ENCODE results near the gene GAD2.
A peak's percentile ranks its signal among the peaks of the same experiment; 100 is the strongest.

The GAD2 gene

DNA sequence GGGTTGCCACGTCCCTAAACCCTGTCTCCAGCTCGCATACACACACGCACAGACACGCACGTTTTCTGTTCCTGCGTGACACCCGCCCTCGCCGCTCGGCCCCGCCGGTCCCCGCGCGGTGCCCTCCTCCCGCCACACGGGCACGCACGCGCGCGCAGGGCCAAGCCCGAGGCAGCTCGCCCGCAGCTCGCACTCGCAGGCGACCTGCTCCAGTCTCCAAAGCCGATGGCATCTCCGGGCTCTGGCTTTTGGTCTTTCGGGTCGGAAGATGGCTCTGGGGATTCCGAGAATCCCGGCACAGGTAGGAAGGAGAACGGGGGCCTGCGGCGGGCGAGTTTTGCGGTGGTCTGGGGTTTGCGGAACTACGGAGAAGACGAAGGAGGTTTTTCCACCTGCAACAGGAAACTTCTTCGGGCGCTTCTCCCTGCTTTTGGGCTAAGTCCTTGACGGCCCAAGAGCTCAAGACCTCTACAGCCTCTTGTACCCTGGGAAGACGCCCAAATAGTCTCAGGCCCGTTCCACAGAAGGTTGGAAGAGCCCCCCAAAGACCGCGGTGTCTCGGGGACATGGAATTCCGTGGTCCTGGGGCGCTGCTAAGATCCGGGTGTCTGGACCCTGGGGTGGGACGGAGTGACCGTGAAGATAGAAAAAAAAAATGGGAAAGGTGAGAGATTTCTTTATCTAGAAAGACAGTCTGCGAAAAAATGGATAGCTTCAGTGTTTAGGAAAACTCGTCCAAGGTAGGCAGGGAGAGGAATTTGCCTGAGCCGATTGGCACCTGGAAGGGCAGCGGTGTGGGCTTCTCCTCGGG is at the start of gene GAD2:
Gene GAD2, plus strand, starts transcription at position 190 of the 811 bp plus-strand sequence. Its CDS starts 36 bp downstream, at position 226.
- DNase-seq (ENCODE audit: low spot score): peak; percentile 32

GRCh38 chr10:26169466-26169865 is 47.1 kb upstream of the GAD2 start:
- DNase-seq (ENCODE audit: low spot score): no peak
- TF ChIP-seq CTCF (IDR thresholded peaks at IDR 0.05; ENCODE audit: extremely low read depth, missing control alignments): no peak

More for the DNA sequence above, at the start of gene GAD2:
- TF ChIP-seq CTCF (IDR thresholded peaks at IDR 0.05; ENCODE audit: extremely low read depth, missing control alignments): no peak

- no peak for TF ChIP-seq CTCF (IDR thresholded peaks at IDR 0.05; ENCODE audit: extremely low read depth, missing control alignments)
- no peak for DNase-seq (ENCODE audit: low spot score)
Measured at GRCh38 chr10:26172131-26172530, 44.4 kb upstream of the GAD2 start.

DNA sequence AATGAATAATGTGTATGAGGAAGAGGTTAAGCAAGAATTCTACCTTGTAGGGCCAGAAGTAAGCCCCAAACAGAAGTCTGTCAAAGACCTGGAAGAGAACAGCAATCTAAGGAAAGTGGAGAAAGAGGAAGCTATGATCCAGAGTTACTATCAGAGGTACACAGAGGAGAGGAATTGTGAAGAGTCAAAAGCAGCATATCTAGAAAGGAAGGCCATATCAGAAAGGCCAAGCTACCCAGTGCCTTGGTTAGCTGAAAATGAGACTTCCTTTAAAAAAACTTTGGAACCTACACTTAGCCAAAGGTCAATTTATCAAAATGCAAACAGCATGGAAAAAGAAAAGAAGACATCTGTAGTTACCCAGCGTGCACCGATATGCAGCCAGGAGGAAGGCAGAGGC is 42.7 kb upstream of the GAD2 start:
- DNase-seq (ENCODE audit: low spot score): no peak
- TF ChIP-seq CTCF (IDR thresholded peaks at IDR 0.05; ENCODE audit: extremely low read depth, missing control alignments): no peak

- DNase-seq (ENCODE audit: low spot score): no peak
- TF ChIP-seq CTCF (IDR thresholded peaks at IDR 0.05; ENCODE audit: extremely low read depth, missing control alignments): no peak
Measured at GRCh38 chr10:26177341-26177740, 39.2 kb upstream of the GAD2 start.

DNA sequence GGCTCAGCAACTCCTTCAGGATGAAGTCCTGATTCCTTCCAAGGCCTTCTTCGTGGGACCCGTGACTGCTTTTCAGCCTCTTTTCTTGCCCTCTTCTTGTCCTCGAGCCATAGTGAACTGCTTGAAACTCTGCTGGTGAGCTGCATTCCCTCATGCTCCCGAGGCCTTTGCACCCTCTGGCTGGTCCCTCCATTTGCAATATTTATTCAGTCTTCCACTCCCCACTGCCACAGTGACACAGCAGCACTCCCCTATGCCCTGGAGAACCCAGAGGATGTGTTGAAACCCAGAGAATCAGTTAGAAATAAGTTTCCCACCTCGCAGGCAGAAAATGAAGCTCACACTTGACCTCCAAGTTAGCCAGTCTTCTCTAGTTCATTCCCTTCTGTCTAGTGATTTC is 22.3 kb upstream of the GAD2 start:
- no peak for TF ChIP-seq CTCF (IDR thresholded peaks at IDR 0.05; ENCODE audit: extremely low read depth, missing control alignments)
- DNase-seq (ENCODE audit: low spot score): no peak

DNA sequence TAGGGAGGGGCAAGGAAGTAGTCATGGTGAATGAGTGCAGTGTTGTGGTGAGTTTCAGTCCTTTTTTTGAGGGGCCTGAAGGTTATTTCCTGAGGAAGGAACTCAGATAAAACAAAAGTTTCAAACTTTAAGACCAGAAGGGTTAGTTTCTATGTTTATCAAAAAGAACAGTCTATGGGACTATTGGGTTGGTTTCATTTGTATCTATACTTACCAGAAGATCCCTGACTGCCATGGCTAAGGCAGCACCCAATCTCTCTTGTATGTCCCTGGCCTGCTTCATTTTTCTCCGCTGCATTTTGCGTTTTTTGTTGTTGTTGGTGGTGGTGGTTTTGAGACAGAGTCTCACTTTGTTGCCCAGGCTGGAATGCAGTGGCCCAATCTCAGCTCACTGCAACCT is 19.3 kb upstream of the GAD2 start:
- no peak for DNase-seq (ENCODE audit: low spot score)
- no peak for TF ChIP-seq CTCF (IDR thresholded peaks at IDR 0.05; ENCODE audit: extremely low read depth, missing control alignments)
